ENCODE data around the gene ZNF311. TPM values are rescaled to one million over a fixed set of nuclear protein-coding genes. Genes with fewer than 3 reads are reported as not detected.

The ZNF311 gene
- total RNA-seq, 1 experiment from 2014 or later, result 0.57 TPM

DNA sequence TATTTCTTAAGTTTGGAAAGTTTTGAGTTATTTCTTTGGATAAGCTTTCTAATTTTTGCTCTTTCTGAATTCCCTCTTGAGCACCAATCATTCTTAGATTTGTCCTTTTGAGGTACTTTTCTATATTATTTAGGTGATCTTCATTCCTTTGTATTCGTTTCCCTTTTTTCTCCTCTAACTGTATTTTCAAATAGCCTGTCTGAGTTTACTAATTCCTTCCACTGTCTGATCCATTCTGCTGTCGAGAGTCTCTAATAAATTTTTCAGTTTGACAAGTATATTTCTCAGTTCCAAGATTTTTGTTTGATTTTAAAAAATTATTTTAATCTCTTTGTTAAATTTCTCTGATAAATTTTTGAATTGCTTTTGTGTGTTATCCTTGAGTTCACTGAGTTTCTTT, 16.3 kb upstream of the ZNF311 start:
- Histone ChIP-seq H3K9me3 (ENCODE audit: control insufficient read depth, low read depth, low read length) (no peaks in the 10 kb centered on the region), H2BK5ac (ENCODE audit: insufficient read length, low read length) (no peak overlapping the region), H3K27me3 (ENCODE audit: insufficient read depth, low read length) (no peaks in the 10 kb centered on the region), H2BK12ac (ENCODE audit: insufficient read length, low read depth, low read length) (no peak overlapping the region), H2BK120ac (ENCODE audit: low read depth, low read length, poor library complexity, severe bottlenecking) (no peak overlapping the region), H3K79me1 (ENCODE audit: insufficient read depth, low read depth, low read length, poor library complexity, severe bottlenecking) (no peaks in the 10 kb centered on the region), H4K5ac (ENCODE audit: insufficient read length, low read depth, low read length) (no peak overlapping the region), H3K23ac (ENCODE audit: insufficient read length, low read depth, low read length) (no peak overlapping the region), H4K8ac (replicated peaks; ENCODE audit: insufficient read length, low read depth, low read length) (no peak overlapping the region), H3K14ac (ENCODE audit: insufficient read depth, low read length) (no peak overlapping the region), H3K4me2 (ENCODE audit: insufficient read depth, insufficient read length, low read length) (no peak overlapping the region), H3K4me1 (ENCODE audit: insufficient read depth, low read length) (no peaks in the 10 kb centered on the region; the same call in 1 of the 2 replicates), H3T11ph (ENCODE audit: low read length) (no peak overlapping the region), H3K27ac (ENCODE audit: insufficient read length, low read depth, low read length) (no peak overlapping the region), H2AFZ (ENCODE audit: low read length) (no peak overlapping the region), H3K23me2 (ENCODE audit: insufficient read length, low read depth, low read length, poor library complexity, severe bottlenecking) (peaks cover 4% of the 10 kb centered on the region), H2BK15ac (ENCODE audit: low read depth, low read length) (no peak overlapping the region), H3K18ac (ENCODE audit: insufficient read length, low read depth, low read length) (no peak overlapping the region), H3K56ac (ENCODE audit: insufficient read length, low read depth, low read length) (no peak overlapping the region), H4K20me1 (ENCODE audit: control insufficient read depth, insufficient read depth, insufficient read length) (no peaks in the 10 kb centered on the region), H3K79me2 (ENCODE audit: insufficient read depth, low read length) (no peaks in the 10 kb centered on the region), H3K4ac (ENCODE audit: low read depth, low read length) (no peak overlapping the region), H3K9ac (ENCODE audit: extremely low read depth, insufficient read length, low read length) (no peak overlapping the region), H4K91ac (ENCODE audit: insufficient read length, low read depth, low read length) (no peak overlapping the region), H2BK20ac (ENCODE audit: low read depth, low read length, poor library complexity, severe bottlenecking) (no peak overlapping the region), H2AK5ac (ENCODE audit: insufficient read length, low read length) (no peak overlapping the region)
- no CpG with 5 or more reads among the region's 2 CpGs for WGBS (ENCODE audit: extremely low coverage, insufficient read length, low lambda C conversion rate)
- Mint-ChIP-seq H3K4me1 (peaks cover 0 to 2% of the 10 kb centered on the region in 2 experiments; a peak in 2 of 4 replicates), H3K27ac (no peak overlapping the region), H3K4me3 (no peak overlapping the region), H3K36me3 (ENCODE audit: insufficient read depth in 1 of 3, low read depth in 3 of 3) (no peaks in the 10 kb centered on the region), H3K27me3 (ENCODE audit: low read depth) (peaks cover 5% of the 10 kb centered on the region), H3K9me3 (no peaks in the 10 kb centered on the region)
- TF ChIP-seq, protein P1, sequence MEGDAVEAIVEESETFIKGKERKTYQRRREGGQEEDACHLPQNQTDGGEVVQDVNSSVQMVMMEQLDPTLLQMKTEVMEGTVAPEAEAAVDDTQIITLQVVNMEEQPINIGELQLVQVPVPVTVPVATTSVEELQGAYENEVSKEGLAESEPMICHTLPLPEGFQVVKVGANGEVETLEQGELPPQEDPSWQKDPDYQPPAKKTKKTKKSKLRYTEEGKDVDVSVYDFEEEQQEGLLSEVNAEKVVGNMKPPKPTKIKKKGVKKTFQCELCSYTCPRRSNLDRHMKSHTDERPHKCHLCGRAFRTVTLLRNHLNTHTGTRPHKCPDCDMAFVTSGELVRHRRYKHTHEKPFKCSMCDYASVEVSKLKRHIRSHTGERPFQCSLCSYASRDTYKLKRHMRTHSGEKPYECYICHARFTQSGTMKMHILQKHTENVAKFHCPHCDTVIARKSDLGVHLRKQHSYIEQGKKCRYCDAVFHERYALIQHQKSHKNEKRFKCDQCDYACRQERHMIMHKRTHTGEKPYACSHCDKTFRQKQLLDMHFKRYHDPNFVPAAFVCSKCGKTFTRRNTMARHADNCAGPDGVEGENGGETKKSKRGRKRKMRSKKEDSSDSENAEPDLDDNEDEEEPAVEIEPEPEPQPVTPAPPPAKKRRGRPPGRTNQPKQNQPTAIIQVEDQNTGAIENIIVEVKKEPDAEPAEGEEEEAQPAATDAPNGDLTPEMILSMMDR (conservative IDR thresholded peaks at IDR 0.05), result no peak
- no peak for DNase-seq

All from H9 (cell line).